ENCODE data around the gene CMTM4. TPM values are rescaled to one million over a fixed set of nuclear protein-coding genes. Genes with fewer than 3 reads are reported as not detected.
"Not testable (repeated sequence)": the region's sequence is repeated elsewhere in the genome, so short reads cannot be mapped to it uniquely, and the experiment has no call there.

Gene CMTM4
- total RNA-seq, 4 donors from 2014 or later = 24.0 to 55.1 (median 36.4) TPM

DNA sequence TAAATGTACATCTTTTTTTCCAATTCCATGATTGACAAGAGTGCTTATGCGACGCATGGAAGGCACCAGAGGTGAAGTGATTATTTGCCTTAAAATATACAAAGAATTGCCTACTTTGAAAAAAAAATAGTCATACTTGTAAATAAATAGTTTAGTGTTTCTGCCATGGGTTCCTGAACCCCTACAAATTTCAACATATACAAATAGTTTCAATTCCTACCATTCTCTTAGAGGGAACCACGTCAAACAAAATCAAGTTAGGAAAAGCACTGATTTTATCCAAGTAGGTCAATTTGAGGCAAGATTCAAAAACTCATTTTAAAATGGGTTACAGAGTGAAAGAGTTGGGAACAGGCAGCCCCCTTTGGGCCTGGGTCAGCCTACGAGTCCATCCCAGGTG lies 80.4 kb downstream of the CMTM4 start:
- Histone ChIP-seq H3K4me3 (no peak overlapping the region), H3K9me3 (no peaks in the 10 kb centered on the region), H3K27ac (no peak overlapping the region), H3K36me3 (peaks cover 43% of the 10 kb centered on the region), H3K4me1 (peaks cover 21% of the 10 kb centered on the region), H3K27me3 (no peaks in the 10 kb centered on the region)
- TF ChIP-seq POLR2AphosphoS5 (IDR thresholded peaks at IDR 0.05) (no peak), POLR2A (IDR thresholded peaks at IDR 0.05) (no peak), EP300 (IDR thresholded peaks at IDR 0.05) (no peak)
- TF ChIP-seq, protein P1, sequence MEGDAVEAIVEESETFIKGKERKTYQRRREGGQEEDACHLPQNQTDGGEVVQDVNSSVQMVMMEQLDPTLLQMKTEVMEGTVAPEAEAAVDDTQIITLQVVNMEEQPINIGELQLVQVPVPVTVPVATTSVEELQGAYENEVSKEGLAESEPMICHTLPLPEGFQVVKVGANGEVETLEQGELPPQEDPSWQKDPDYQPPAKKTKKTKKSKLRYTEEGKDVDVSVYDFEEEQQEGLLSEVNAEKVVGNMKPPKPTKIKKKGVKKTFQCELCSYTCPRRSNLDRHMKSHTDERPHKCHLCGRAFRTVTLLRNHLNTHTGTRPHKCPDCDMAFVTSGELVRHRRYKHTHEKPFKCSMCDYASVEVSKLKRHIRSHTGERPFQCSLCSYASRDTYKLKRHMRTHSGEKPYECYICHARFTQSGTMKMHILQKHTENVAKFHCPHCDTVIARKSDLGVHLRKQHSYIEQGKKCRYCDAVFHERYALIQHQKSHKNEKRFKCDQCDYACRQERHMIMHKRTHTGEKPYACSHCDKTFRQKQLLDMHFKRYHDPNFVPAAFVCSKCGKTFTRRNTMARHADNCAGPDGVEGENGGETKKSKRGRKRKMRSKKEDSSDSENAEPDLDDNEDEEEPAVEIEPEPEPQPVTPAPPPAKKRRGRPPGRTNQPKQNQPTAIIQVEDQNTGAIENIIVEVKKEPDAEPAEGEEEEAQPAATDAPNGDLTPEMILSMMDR (IDR thresholded peaks at IDR 0.05) = no peak
- DNase-seq (ENCODE audit: low spot score in 2 of 2) = no peak
- 94% methylated on average over 4 of the region's 4 CpGs for WGBS

DNA sequence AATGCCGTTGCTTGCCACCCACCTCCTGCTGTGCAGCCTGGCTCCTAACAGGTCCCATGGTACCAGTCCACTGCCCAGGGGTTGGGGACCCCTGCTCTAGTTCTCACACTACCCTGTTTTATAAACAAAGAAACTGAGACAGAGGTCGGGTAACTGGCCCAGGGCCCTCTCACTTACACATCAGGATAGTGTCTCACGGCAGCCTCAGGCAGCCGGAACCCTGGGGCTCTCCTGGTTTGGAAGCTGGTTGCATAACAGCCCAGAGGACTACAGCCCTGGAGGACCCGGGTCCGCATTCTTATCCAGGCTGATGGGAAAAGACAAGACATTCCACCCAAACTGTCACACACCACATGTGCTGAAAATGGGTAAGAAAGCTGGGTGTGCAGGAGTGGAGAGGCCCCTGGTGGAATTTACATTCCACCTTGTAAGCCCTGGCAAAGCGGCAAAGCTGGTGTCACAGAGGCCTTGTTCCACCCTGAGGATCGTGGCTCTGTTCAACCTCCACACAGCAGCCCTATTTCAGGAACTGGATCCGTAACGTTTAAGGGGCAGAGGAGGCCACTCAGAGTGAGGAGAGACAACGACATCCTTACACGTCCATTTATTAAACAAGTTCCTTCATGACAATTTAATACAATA lies 82.3 kb downstream of the CMTM4 start:
- Histone ChIP-seq H3K4me3 (no peak overlapping the region), H3K9me3 (no peaks in the 10 kb centered on the region), H3K36me3 (peaks cover 57% of the 10 kb centered on the region), H3K27ac (no peak overlapping the region), H3K4me1 (peaks cover 19% of the 10 kb centered on the region), H3K27me3 (no peaks in the 10 kb centered on the region)
- DNase-seq (ENCODE audit: low spot score in 2 of 2) = no peak
- TF ChIP-seq POLR2AphosphoS5 (IDR thresholded peaks at IDR 0.05) = no peak
- TF ChIP-seq, protein P1 (IDR thresholded peaks at IDR 0.05) = no peak
- TF ChIP-seq EP300 (IDR thresholded peaks at IDR 0.05) = no peak
- TF ChIP-seq POLR2A (IDR thresholded peaks at IDR 0.05) = no peak
- 90% methylated on average over 12 of the region's 12 CpGs for WGBS

DNA sequence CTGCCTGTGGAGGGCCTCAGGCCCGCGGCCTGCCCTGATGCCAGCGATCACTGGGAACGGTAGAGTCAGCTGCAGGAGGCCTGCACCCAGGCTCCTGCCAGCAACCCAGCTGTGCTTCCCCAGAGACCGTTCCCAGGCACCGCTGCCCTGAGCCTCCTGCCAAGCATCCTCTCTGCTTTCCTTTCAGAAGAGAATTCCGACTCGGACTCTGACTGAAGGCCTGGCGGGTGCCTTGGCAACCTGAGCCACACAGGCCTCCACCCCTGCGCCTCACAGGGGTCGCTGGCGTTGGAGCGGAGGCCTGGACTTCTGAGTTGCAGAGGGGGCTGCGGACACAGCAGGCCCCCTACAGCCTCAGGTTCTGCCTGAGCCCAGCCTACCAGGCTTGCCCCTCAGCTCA lies 84.1 kb downstream of the CMTM4 start:
- no peaks in the 10 kb centered on the region for H3K27me3 ChIP-seq
- TF ChIP-seq POLR2AphosphoS5 (IDR thresholded peaks at IDR 0.05) (no peak), EP300 (IDR thresholded peaks at IDR 0.05) (no peak), POLR2A (IDR thresholded peaks at IDR 0.05) (no peak)
- TF ChIP-seq, protein P1 (IDR thresholded peaks at IDR 0.05) = no peak
- peaks cover 60% of the 10 kb centered on the region for H3K36me3 ChIP-seq
- 84% methylated on average over 14 of the region's 14 CpGs for WGBS
- peaks cover 14% of the 10 kb centered on the region for H3K4me1 ChIP-seq
- H3K4me3 ChIP-seq = no peak overlapping the region
- H3K27ac ChIP-seq = no peak overlapping the region
- H3K9me3 ChIP-seq = no peaks in the 10 kb centered on the region
- no peak for DNase-seq (ENCODE audit: low spot score in 2 of 2)

DNA sequence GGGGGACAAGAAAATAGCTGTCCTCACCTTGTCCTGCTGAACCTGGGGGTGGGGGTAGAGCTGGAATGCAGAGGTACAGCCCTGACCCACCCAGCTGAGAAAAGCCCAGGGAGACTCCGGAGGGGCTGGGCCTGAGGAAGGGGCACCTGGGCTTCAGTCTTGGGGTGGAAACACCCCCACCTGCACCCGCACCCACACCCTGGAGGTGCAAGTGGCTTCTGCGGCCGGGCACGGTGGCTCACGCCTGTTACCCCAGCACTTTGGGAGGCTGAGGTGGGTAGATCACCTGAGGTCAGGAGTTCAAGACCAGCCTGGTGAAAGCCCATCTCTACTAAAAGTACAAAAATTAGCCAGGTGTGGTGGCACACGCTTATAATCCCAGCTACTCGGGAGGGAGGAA lies 84.6 kb downstream of the CMTM4 start:
- 94% methylated on average over 8 of the region's 8 CpGs for WGBS
- peaks cover 60% of the 10 kb centered on the region for H3K36me3 ChIP-seq
- not testable (repeated sequence) for H3K9me3 ChIP-seq; H3K27ac ChIP-seq; H3K4me3 ChIP-seq; H3K27me3 ChIP-seq; DNase-seq (ENCODE audit: low spot score in 2 of 2)
- H3K4me1 ChIP-seq = peaks cover 14% of the 10 kb centered on the region

DNA sequence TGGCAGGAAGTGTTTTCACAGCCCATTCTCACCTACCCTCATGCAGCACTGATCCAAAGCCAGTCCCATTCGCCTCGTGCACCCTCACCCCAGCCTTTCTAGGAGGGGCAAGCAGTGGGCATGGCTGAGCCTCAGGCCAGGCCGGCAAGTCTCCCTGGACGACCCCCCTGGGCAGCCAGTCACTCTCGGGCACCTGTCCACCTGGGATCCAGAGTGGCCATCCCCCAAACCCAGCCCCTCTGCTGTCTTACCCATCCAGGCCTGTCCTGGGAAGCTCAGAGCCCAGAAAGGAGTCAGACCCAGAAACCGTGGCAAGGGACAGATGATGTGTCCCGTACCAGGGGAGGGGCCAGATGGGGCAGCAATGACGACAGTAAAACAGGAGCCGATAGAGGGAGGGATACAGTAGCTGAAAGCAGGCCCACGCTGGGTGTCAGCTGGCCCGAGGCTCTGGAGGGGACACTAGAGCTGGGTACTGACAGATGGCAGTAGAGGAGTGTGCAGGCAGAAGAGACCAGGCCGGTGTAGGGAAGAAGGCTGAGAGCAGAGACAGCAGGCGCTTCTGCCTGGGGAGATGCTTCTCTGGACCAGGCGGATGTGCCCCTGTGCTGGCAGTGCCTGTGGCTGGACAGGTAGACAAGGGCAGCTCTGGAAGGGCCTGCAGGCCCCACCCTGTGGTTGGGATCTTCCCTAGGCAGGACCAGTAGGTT lies 86.3 kb downstream of the CMTM4 start:
- H3K9me3 ChIP-seq = no peaks in the 10 kb centered on the region
- no peaks in the 10 kb centered on the region for H3K27me3 ChIP-seq
- H3K27ac ChIP-seq = no peak overlapping the region
- H3K4me1 ChIP-seq = peaks cover 30% of the 10 kb centered on the region
- H3K4me3 ChIP-seq = no peak overlapping the region
- WGBS = 84% methylated on average over 14 of the region's 14 CpGs
- DNase-seq (ENCODE audit: low spot score in 2 of 2) = no peak
- TF ChIP-seq POLR2AphosphoS5 (IDR thresholded peaks at IDR 0.05) = no peak
- TF ChIP-seq, protein P1 (IDR thresholded peaks at IDR 0.05) = no peak
- no peak for TF ChIP-seq EP300 (IDR thresholded peaks at IDR 0.05)
- no peak for TF ChIP-seq POLR2A (IDR thresholded peaks at IDR 0.05)
- H3K36me3 ChIP-seq = peaks cover 57% of the 10 kb centered on the region

Data from suprapubic skin (tissue), 4 donors.